K562 (cell line): Measurements from ENCODE around the gene SLC25A26. TPM values are rescaled to one million over a fixed set of nuclear protein-coding genes. Genes with fewer than 3 reads are reported as not detected.
A peak's percentile ranks its signal among the peaks of the same experiment; 100 is the strongest.

Experiments
- ATAC-seq: fragments of 200-7000 bp; cut with Tn5 transposase; 3 replicates; pipeline ENCODE4 v1.9.1; 2020; ENCODE audit warnings: moderate library complexity
- BruUV-seq: library from RNA; stranded (reverse); fragments of 400-500 nt; replicated peaks from 2 replicates; lab custom pipeline; 2021; lab: Mats Ljungman, UMichigan
- CTCF ChIA-PET: fragments of 300-600 bp; formaldehyde crosslinking; extraction: SDS; loops from one replicate; lab custom pipeline; 2021; ENCODE audit warnings: low intra/inter-chr PET ratio; lab: Yijun Ruan, JAX
- POLR2A ChIA-PET: fragments of 300-600, 350-650 bp; sonication (Branson Sonifier 250); formaldehyde crosslinking; extraction: SDS; loops from one replicate; lab custom pipeline; 2021; ENCODE audit warnings: antibody characterized with exemption, inconsistent platforms; lab: Yijun Ruan, JAX
- DNase-seq, 4 experiments: peaks; one replicate each; pipeline versions ENCODE4 v3.0.0 to v3.0.0-alpha.2; 2011 to 2018; ENCODE audit warnings: low spot score in 3 of 4, mixed read lengths in 3 of 4; ENCODE audit errors: extremely low read depth in 1 of 4
- FAIRE-seq: peaks from 2 replicates; lab custom pipeline; 2011; peaks lifted over from hg19 to GRCh38; lab: Jason Lieb, UNC
- H2AFZ ChIP-seq: 2 replicates; pipeline ENCODE4 v1.6.0; 2011; ENCODE audit warnings: low read depth, low read length, control low read depth, inconsistent platforms
- H3K27ac ChIP-seq: fragments of 200-600 bp; 3 replicates; pipeline ENCODE4 v1.8.0; 2011; ENCODE audit warnings: low read depth, mild to moderate bottlenecking, control low read depth, inconsistent platforms, low read length, moderate library complexity, mixed read lengths; ENCODE audit errors: extremely low read depth
- H3K27me3 ChIP-seq, 2 experiments: fragments of 300-600 bp in 1 of 2; 2 replicates in 1 of 2; 3 replicates in 1 of 2; pipeline versions ENCODE4 v1.6.0 to v1.8.0; 2011; ENCODE audit warnings: inconsistent platforms in 2 of 2, low read length in 2 of 2, mild to moderate bottlenecking in 1 of 2, mixed read lengths in 1 of 2, moderate library complexity in 1 of 2; ENCODE audit not compliant: control insufficient read depth in 2 of 2, insufficient read depth in 2 of 2
- H3K36me3 ChIP-seq: fragments of 300-600 bp; 3 replicates; pipeline ENCODE4 v1.8.0; 2011; ENCODE audit warnings: mild to moderate bottlenecking, low read length, inconsistent platforms; ENCODE audit not compliant: control insufficient read depth, insufficient read depth
- H3K4me1 ChIP-seq, 2 experiments: fragments of 200-600 bp in 1 of 2; replicated peaks in 1 of 2; 2 replicates in 1 of 2; 3 replicates in 1 of 2; pipeline versions ENCODE4 v1.5.1 to v1.8.0; 2011; ENCODE audit warnings: inconsistent platforms in 2 of 2, low read length in 2 of 2, mild to moderate bottlenecking in 1 of 2, mixed read lengths in 1 of 2, moderate library complexity in 1 of 2; ENCODE audit not compliant: control insufficient read depth in 2 of 2, insufficient read depth in 2 of 2
- H3K4me2 ChIP-seq: 2 replicates; pipeline ENCODE4 v1.6.1; 2011; ENCODE audit warnings: low read length, control low read depth, inconsistent platforms, mixed read lengths; ENCODE audit not compliant: insufficient read depth
- H3K4me3 ChIP-seq: fragments of 200-600 bp; sonication (generic), shearing (Covaris generic); 2 replicates; pipeline ENCODE4 v1.5.1; 2016; ENCODE audit warnings: control low read depth, inconsistent platforms
- H3K79me2 ChIP-seq: fragments of 200-600 bp; 3 replicates; pipeline ENCODE4 v1.8.0; 2011; ENCODE audit warnings: low read length, inconsistent platforms; ENCODE audit not compliant: control insufficient read depth, insufficient read depth
- H3K9ac ChIP-seq, 2 experiments: 2 replicates each; pipeline versions ENCODE4 v1.6.0 to v1.6.1; 2011; ENCODE audit warnings: low read depth in 2 of 2, low read length in 2 of 2, control low read depth in 1 of 2, inconsistent platforms in 1 of 2, mild to moderate bottlenecking in 1 of 2, mixed read lengths in 1 of 2; ENCODE audit not compliant: insufficient read depth in 1 of 2
- H3K9me1 ChIP-seq: one replicate; pipeline ENCODE4 v1.6.0; 2011; ENCODE audit warnings: inconsistent platforms, mild to moderate bottlenecking, low read length, moderate library complexity; ENCODE audit not compliant: control insufficient read depth, insufficient read depth
- H3K9me3 ChIP-seq: replicated peaks from 2 replicates; pipeline ENCODE4 v1.5.1; 2011; ENCODE audit warnings: low read depth, low read length, inconsistent platforms; ENCODE audit not compliant: control insufficient read depth, insufficient read depth
- H4K20me1 ChIP-seq: replicated peaks from 2 replicates; pipeline ENCODE4 v1.6.1; 2011; ENCODE audit warnings: low read length, inconsistent platforms, mixed read lengths; ENCODE audit not compliant: control insufficient read depth, insufficient read depth
- HLTF ChIP-seq: fragments of 450-650 bp; IDR thresholded peaks from 2 replicates; pipeline ENCODE4 v1.6.1; 2016
- JUN ChIP-seq, 2 experiments: sonication (generic) in 1 of 2; formaldehyde crosslinking in 1 of 2; IDR thresholded peaks; 2 replicates each; pipeline versions ENCODE4 v1.6.1 to v1.8.0; 2012 to 2022; ENCODE audit warnings: borderline replicate concordance in 2 of 2, mild to moderate bottlenecking in 2 of 2, improper control_type of control experiment in 1 of 2, low read depth in 1 of 2, low read length in 1 of 2, missing genetic modification reagents in 1 of 2
- WGBS: fragments of 100-300 bp; shearing (Covaris generic); methylation state at CpG from one replicate; pipeline ENCODE4 v1.1.6; 2016; ENCODE audit warnings: low coverage, mixed read lengths; ENCODE audit not compliant: insufficient coverage; ENCODE audit errors: missing lambda C conversion rate; 5-methylcytosine and 5-hydroxymethylcytosine counted together
- in situ Hi-C: fragments of 300-500 bp; cut with MboI; formaldehyde crosslinking; loops from 4 replicates; pipeline ENCODE4 v1.15.0; 2018; ENCODE audit warnings: inconsistent platforms, mixed read lengths
- intact Hi-C: fragments of 100-400 bp; cut with micrococcal nuclease; formaldehyde crosslinking; loops from 2 replicates; pipeline ENCODE4 v1.14.2; 2022
- polyA plus RNA-seq, 8 experiments: library from polyadenylated mRNA; depleted of rRNA in 4 of 8; stranded (reverse) in 5 of 8; unstranded in 3 of 8; fragments of >200 nt; fragmentation: Nextera tagmentation in 2 of 8; fragmentation: Illumina TruSeq in 1 of 8; extraction: Ambion mirVana in 2 of 8; extraction: Trizol in 1 of 8; gene quantifications; 2 replicates each; pipeline versions ENCODE4 v1.2.1 to v1.2.3, GENCODE V29; 2011 to 2014; ENCODE audit warnings: inconsistent platforms in 1 of 8, missing spikeins in 1 of 8
- total RNA-seq, 7 experiments: library from RNA; depleted of rRNA in 6 of 7; stranded (reverse); fragments of >200 nt in 6 of 7; fragmentation: Illumina TruSeq in 2 of 7; extraction: Trizol in 2 of 7; gene quantifications; 2 replicates each; pipeline versions ENCODE4 v1.2.1 to v1.2.3, GENCODE V29; 2011 to 2021; ENCODE audit warnings: low replicate concordance in 1 of 7
- TF ChIP-seq, protein P1 (sequence below), 2 experiments: fragments of 450-650 bp in 1 of 2; sonication (generic) in 1 of 2; formaldehyde crosslinking in 1 of 2; IDR thresholded peaks; 2 replicates each; pipeline versions ENCODE4 v1.7.1 to v1.9.0; 2016 to 2022; ENCODE audit warnings: inconsistent platforms in 1 of 2, mild to moderate bottlenecking in 1 of 2, missing genetic modification reagents in 1 of 2

Gene SLC25A26
- total and polyA plus RNA-seq, 9 of the 15 experiments (the other 6 are each of a cell fraction or from before 2014, with no cell fraction given) = 7.2 to 29.1 (median 12.6) TPM

DNA sequence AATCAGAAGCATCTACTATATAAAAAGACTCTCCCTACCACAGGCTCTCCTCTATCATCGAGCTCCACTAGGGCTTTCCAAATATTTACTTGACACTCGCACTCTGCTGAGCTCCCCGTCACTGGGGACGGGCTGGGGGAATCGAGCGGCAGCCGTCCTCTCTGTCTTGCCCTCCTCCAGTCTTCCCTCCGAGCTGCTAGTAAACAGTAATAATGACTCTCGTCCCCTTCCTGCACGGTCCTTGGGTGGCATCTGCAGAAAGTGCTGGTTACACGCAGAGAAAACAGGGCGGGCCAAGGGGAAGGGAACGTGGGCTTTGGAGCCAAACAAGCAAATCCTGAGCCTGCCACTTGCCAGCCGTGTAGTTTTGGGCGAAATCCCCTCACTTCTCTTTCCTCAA is 183.4 kb downstream of the SLC25A26 start:
- no peak overlapping the region for H3K27ac ChIP-seq
- no peaks in the 10 kb centered on the region for H3K9me1 ChIP-seq
- ChIA-PET POLR2A (interaction anchor here (1.0 kb wide), 1 partner anchor 9 kb away, joined by 4 read pairs; no protein-coding TSS in a partner anchor), CTCF (no interaction called here)
- no peak overlapping the region for H3K9ac ChIP-seq
- H3K4me3 ChIP-seq = no peak overlapping the region
- in situ Hi-C loops = loop anchor here (10.0 kb wide), 1 partner anchor 421 kb away; no protein-coding TSS in a partner anchor
- no peaks in the 10 kb centered on the region for H3K79me2 ChIP-seq
- ATAC-seq (no peak), FAIRE-seq (no peak), DNase-seq (no peak)
- BruUV-seq = no TSS peak
- 51% methylated on average over 8 of the region's 15 CpGs for WGBS
- H3K9me3 ChIP-seq = no peaks in the 10 kb centered on the region
- peaks cover 0 to 14% of the 10 kb centered on the region in 2 experiments; a peak in 2 of 5 replicates for H3K27me3 ChIP-seq
- no peak for TF ChIP-seq HLTF
- no peak overlapping the region for H2AFZ ChIP-seq
- H3K4me2 ChIP-seq = no peak overlapping the region
- H3K36me3 ChIP-seq = no peaks in the 10 kb centered on the region
- H4K20me1 ChIP-seq = no peaks in the 10 kb centered on the region
- no peaks in the 10 kb centered on the region for H3K4me1 ChIP-seq
- intact Hi-C loops = no loop called here

DNA sequence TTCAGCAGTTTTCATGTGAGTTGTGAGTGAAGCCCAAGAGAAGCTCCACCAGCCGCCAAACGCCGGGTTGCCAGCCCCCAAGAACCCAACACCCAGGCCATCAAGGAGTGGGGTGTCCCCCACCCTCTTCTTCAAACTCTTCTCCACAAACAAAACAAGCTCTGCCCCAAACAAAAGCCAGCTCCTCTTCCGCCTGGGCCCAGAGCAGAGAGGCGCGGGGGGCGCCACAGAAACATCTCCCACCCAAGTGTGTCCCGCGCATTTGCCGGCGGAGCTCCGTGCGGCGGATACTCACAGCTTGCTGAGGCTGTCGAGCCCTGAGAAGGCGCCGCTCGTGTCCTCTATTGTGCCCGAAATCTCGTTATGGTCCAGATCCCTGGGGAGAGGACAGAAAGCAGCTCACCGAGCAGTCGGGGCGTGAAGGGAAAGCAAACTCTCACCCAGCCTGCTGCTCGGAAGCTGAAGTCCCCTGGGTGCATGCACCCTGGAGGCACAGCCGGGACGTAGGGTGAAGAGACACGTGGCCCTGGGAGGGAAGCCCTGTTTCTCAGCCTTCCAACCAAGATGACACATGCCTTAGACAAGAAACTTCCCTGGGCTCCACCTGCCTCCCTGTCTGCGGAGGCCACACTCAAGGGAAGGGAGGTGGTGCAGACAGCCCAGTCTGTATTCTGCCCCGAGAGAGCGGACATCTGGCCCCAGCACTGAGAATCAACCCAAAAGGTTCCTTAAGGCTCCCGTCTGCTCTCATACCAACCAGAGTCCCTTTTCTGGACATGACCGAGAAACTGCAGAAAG is 184.3 kb downstream of the SLC25A26 start:
- no peak overlapping the region for H3K4me2 ChIP-seq
- H3K36me3 ChIP-seq = no peaks in the 10 kb centered on the region
- in situ Hi-C loops (loop anchor here (10.0 kb wide), 1 partner anchor 420 kb away; no protein-coding TSS in a partner anchor), intact Hi-C loops (no loop called here)
- H3K9me3 ChIP-seq = no peaks in the 10 kb centered on the region
- BruUV-seq = no TSS peak
- ChIA-PET POLR2A (no interaction called here), CTCF (no interaction called here)
- no peaks in the 10 kb centered on the region for H3K9me1 ChIP-seq
- no peaks in the 10 kb centered on the region for H3K4me1 ChIP-seq
- H3K4me3 ChIP-seq = no peak overlapping the region
- DNase-seq (no peak), ATAC-seq (no peak), FAIRE-seq (no peak)
- H3K27me3 ChIP-seq = peaks cover 0 to 14% of the 10 kb centered on the region in 2 experiments; a peak in 2 of 5 replicates
- H3K79me2 ChIP-seq = no peaks in the 10 kb centered on the region
- H3K27ac ChIP-seq = no peak overlapping the region
- no peak overlapping the region for H3K9ac ChIP-seq
- no peaks in the 10 kb centered on the region for H4K20me1 ChIP-seq
- 0 out of 2 replicates have a peak overlapping the region, but pooled peaks have one; percentile 24 for H2AFZ ChIP-seq
- WGBS = 49% methylated on average over 14 of the region's 32 CpGs
- TF ChIP-seq JUN (IDR thresholded peaks at IDR 0.05; ENCODE audit: borderline replicate concordance, low read depth, low read length) = no peak
- no peak for TF ChIP-seq JUN (CRISPR knock-in tag; IDR thresholded peaks at IDR 0.05; ENCODE audit: borderline replicate concordance)
- TF ChIP-seq, protein P1, sequence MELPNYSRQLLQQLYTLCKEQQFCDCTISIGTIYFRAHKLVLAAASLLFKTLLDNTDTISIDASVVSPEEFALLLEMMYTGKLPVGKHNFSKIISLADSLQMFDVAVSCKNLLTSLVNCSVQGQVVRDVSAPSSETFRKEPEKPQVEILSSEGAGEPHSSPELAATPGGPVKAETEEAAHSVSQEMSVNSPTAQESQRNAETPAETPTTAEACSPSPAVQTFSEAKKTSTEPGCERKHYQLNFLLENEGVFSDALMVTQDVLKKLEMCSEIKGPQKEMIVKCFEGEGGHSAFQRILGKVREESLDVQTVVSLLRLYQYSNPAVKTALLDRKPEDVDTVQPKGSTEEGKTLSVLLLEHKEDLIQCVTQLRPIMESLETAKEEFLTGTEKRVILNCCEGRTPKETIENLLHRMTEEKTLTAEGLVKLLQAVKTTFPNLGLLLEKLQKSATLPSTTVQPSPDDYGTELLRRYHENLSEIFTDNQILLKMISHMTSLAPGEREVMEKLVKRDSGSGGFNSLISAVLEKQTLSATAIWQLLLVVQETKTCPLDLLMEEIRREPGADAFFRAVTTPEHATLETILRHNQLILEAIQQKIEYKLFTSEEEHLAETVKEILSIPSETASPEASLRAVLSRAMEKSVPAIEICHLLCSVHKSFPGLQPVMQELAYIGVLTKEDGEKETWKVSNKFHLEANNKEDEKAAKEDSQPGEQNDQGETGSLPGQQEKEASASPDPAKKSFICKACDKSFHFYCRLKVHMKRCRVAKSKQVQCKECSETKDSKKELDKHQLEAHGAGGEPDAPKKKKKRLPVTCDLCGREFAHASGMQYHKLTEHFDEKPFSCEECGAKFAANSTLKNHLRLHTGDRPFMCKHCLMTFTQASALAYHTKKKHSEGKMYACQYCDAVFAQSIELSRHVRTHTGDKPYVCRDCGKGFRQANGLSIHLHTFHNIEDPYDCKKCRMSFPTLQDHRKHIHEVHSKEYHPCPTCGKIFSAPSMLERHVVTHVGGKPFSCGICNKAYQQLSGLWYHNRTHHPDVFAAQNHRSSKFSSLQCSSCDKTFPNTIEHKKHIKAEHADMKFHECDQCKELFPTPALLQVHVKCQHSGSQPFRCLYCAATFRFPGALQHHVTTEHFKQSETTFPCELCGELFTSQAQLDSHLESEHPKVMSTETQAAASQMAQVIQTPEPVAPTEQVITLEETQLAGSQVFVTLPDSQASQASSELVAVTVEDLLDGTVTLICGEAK (IDR thresholded peaks at IDR 0.05) = no peak
- TF ChIP-seq, protein P1 (CRISPR knock-in tag; IDR thresholded peaks at IDR 0.05) = no peak
